ENCODE data around the gene ANK2.

DNA sequence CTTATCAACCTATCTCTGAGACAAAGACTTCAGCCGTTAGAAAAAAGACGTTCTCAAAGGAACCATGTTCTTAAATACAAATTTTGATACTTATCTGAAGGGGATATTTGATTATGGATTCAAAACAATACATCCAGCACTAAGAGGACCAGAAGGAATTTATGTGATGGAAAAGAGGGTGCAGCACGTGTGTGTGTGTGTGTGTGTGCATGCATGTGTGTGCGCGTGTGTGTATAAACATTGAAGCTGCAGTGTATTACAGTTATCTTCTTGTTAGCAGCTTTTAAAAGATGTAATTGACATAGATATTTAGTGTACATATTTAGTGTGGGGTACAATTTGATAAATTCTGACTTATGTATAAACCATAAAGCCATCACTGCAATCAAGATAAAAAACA lies 44.9 kb downstream of the ANK2 start:
- TF ChIP-seq TCF7L2 (IDR thresholded peaks at IDR 0.05; ENCODE audit: low read depth, low read length): no peak
- TF ChIP-seq, protein P1, sequence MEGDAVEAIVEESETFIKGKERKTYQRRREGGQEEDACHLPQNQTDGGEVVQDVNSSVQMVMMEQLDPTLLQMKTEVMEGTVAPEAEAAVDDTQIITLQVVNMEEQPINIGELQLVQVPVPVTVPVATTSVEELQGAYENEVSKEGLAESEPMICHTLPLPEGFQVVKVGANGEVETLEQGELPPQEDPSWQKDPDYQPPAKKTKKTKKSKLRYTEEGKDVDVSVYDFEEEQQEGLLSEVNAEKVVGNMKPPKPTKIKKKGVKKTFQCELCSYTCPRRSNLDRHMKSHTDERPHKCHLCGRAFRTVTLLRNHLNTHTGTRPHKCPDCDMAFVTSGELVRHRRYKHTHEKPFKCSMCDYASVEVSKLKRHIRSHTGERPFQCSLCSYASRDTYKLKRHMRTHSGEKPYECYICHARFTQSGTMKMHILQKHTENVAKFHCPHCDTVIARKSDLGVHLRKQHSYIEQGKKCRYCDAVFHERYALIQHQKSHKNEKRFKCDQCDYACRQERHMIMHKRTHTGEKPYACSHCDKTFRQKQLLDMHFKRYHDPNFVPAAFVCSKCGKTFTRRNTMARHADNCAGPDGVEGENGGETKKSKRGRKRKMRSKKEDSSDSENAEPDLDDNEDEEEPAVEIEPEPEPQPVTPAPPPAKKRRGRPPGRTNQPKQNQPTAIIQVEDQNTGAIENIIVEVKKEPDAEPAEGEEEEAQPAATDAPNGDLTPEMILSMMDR (IDR thresholded peaks at IDR 0.05): no peak
- TF ChIP-seq POLR2AphosphoS5 (IDR thresholded peaks at IDR 0.05; ENCODE audit: low read depth, low read length): no peak
- no peak for TF ChIP-seq SIN3A (IDR thresholded peaks at IDR 0.05; ENCODE audit: borderline replicate concordance, insufficient read depth, low read depth, low read length)
- TF ChIP-seq, protein P2, sequence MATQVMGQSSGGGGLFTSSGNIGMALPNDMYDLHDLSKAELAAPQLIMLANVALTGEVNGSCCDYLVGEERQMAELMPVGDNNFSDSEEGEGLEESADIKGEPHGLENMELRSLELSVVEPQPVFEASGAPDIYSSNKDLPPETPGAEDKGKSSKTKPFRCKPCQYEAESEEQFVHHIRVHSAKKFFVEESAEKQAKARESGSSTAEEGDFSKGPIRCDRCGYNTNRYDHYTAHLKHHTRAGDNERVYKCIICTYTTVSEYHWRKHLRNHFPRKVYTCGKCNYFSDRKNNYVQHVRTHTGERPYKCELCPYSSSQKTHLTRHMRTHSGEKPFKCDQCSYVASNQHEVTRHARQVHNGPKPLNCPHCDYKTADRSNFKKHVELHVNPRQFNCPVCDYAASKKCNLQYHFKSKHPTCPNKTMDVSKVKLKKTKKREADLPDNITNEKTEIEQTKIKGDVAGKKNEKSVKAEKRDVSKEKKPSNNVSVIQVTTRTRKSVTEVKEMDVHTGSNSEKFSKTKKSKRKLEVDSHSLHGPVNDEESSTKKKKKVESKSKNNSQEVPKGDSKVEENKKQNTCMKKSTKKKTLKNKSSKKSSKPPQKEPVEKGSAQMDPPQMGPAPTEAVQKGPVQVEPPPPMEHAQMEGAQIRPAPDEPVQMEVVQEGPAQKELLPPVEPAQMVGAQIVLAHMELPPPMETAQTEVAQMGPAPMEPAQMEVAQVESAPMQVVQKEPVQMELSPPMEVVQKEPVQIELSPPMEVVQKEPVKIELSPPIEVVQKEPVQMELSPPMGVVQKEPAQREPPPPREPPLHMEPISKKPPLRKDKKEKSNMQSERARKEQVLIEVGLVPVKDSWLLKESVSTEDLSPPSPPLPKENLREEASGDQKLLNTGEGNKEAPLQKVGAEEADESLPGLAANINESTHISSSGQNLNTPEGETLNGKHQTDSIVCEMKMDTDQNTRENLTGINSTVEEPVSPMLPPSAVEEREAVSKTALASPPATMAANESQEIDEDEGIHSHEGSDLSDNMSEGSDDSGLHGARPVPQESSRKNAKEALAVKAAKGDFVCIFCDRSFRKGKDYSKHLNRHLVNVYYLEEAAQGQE (IDR thresholded peaks at IDR 0.05; ENCODE audit: insufficient read depth in 1 of 2, low read depth in 2 of 2, low read length in 1 of 2): no peak

All from Panc1 (cell line).